Epidermal melanocyte (primary cell): ENCODE data around the gene PPP2R3B.

ENCODE experiments used
- DNase-seq: peaks from one replicate; pipeline ENCODE4 v3.0.0; 2011; ENCODE audit warnings: low spot score; ENCODE audit not compliant: insufficient read length

PPP2R3B gene

GRCh38 chrX:370963-371745 lies 15.6 kb downstream of the PPP2R3B start:
- DNase-seq = no peak

- no peak for DNase-seq
Observed at GRCh38 chrX:370244-370962, 16.3 kb downstream of the PPP2R3B start.

- no peak for DNase-seq
Observed at GRCh38 chrX:369563-370101, 17.1 kb downstream of the PPP2R3B start.

GRCh38 chrX:368811-369562 lies 17.7 kb downstream of the PPP2R3B start:
- peak; percentile 71 for DNase-seq

GRCh38 chrX:367866-368265 lies 18.8 kb downstream of the PPP2R3B start:
- no peak for DNase-seq

- no peak for DNase-seq
Observed at GRCh38 chrX:367349-367748, 19.4 kb downstream of the PPP2R3B start.

- no peak for DNase-seq
Observed at GRCh38 chrX:363621-364375, 22.9 kb downstream of the PPP2R3B start.

GRCh38 chrX:362937-363620 lies 23.6 kb downstream of the PPP2R3B start:
- DNase-seq = no peak

GRCh38 chrX:362351-362750 lies 24.4 kb downstream of the PPP2R3B start:
- no peak for DNase-seq

GRCh38 chrX:361231-362145 lies 25.2 kb downstream of the PPP2R3B start:
- no peak for DNase-seq

GRCh38 chrX:360496-361150 lies 26.1 kb downstream of the PPP2R3B start:
- DNase-seq = no peak

GRCh38 chrX:358651-359143 lies 28.0 kb downstream of the PPP2R3B start:
- DNase-seq = no peak

GRCh38 chrX:357693-358471 lies 28.8 kb downstream of the PPP2R3B start:
- DNase-seq = no peak

- DNase-seq = no peak
Observed at GRCh38 chrX:357035-357692, 29.5 kb downstream of the PPP2R3B start.

GRCh38 chrX:356385-357034 lies 30.2 kb downstream of the PPP2R3B start:
- no peak for DNase-seq

GRCh38 chrX:355329-356050 lies 31.2 kb downstream of the PPP2R3B start:
- DNase-seq = no peak
